Lower lobe of right lung (tissue), 2 donors: ENCODE measurements around the gene MALT1. TPM values are rescaled to one million over a fixed set of nuclear protein-coding genes. Genes with fewer than 3 reads are reported as not detected.
"Not testable (repeated sequence)": the region's sequence is repeated elsewhere in the genome, so short reads cannot be mapped to it uniquely, and the experiment has no call there.

ENCODE experiments used
- ATAC-seq, 2 donors: fragments of 200-7000 bp; cut with Tn5 transposase; one replicate each; pipeline ENCODE4 v1.9.1; 2020 to 2022; ENCODE audit warnings: mild to moderate bottlenecking in 2 of 2, moderate library complexity in 2 of 2
- DNase-seq: peaks from one replicate; pipeline ENCODE4 v3.0.0-alpha.2; 2020
- H3K27ac ChIP-seq: fragments of 200-600 bp; one replicate; pipeline ENCODE4 v1.8.0; 2022
- H3K27me3 ChIP-seq: fragments of 200-600 bp; one replicate; pipeline ENCODE4 v1.8.0; 2022; ENCODE audit warnings: low read depth
- H3K36me3 ChIP-seq: fragments of 200-600 bp; one replicate; pipeline ENCODE4 v1.8.0; 2022; ENCODE audit warnings: mild to moderate bottlenecking
- H3K4me1 ChIP-seq: fragments of 200-600 bp; one replicate; pipeline ENCODE4 v1.8.0; 2022
- H3K4me3 ChIP-seq: fragments of 200-600 bp; one replicate; pipeline ENCODE4 v1.8.0; 2022; ENCODE audit warnings: mild to moderate bottlenecking
- H3K9me3 ChIP-seq: fragments of 200-600 bp; one replicate; pipeline ENCODE4 v1.8.0; 2022
- intact Hi-C: fragments of 100-400 bp; cut with DNase I; formaldehyde crosslinking; loops from one replicate; pipeline ENCODE4 v1.11.0; 2022
- total RNA-seq: library from RNA; stranded (reverse); fragmentation: NEBNext Ultra II Directional; extraction: Animal tissue kit (Norgen Biotek cat#: 25700); gene quantifications from one replicate; pipeline ENCODE4 v1.2.1, GENCODE V29; 2021
- TF ChIP-seq, protein P1 (sequence below): fragments of 200-600 bp; IDR thresholded peaks from one replicate; pipeline ENCODE4 v1.8.0; 2022; ENCODE audit warnings: antibody characterized with exemption, mild to moderate bottlenecking
- donor health status: DM: no; HTN: yes; CAD: no; lungs with severe emphysema.

The MALT1 gene
- total RNA-seq, 1 donor from 2014 or later = 23.1 TPM

GRCh38 chr18:58756596-58757240, 85.5 kb downstream of the MALT1 start:
- Histone ChIP-seq H3K27me3 (peaks cover 11% of the 10 kb centered on the region), H3K9me3 (no peaks in the 10 kb centered on the region), H3K4me1 (no peaks in the 10 kb centered on the region), H3K36me3 (no peaks in the 10 kb centered on the region), H3K27ac (no peak overlapping the region), H3K4me3 (no peak overlapping the region)
- TF ChIP-seq, protein P1, sequence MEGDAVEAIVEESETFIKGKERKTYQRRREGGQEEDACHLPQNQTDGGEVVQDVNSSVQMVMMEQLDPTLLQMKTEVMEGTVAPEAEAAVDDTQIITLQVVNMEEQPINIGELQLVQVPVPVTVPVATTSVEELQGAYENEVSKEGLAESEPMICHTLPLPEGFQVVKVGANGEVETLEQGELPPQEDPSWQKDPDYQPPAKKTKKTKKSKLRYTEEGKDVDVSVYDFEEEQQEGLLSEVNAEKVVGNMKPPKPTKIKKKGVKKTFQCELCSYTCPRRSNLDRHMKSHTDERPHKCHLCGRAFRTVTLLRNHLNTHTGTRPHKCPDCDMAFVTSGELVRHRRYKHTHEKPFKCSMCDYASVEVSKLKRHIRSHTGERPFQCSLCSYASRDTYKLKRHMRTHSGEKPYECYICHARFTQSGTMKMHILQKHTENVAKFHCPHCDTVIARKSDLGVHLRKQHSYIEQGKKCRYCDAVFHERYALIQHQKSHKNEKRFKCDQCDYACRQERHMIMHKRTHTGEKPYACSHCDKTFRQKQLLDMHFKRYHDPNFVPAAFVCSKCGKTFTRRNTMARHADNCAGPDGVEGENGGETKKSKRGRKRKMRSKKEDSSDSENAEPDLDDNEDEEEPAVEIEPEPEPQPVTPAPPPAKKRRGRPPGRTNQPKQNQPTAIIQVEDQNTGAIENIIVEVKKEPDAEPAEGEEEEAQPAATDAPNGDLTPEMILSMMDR = no peak
- ATAC-seq (no peak), DNase-seq (no peak)
- intact Hi-C loops = no loop called here

GRCh38 chr18:58757351-58757750, 86.1 kb downstream of the MALT1 start:
- ATAC-seq, H3K36me3 ChIP-seq, intact Hi-C loops, H3K27ac ChIP-seq, H3K4me1 ChIP-seq, DNase-seq, H3K9me3 ChIP-seq, H3K4me3 ChIP-seq: not testable (repeated sequence)
- peaks cover 11% of the 10 kb centered on the region for H3K27me3 ChIP-seq

DNA sequence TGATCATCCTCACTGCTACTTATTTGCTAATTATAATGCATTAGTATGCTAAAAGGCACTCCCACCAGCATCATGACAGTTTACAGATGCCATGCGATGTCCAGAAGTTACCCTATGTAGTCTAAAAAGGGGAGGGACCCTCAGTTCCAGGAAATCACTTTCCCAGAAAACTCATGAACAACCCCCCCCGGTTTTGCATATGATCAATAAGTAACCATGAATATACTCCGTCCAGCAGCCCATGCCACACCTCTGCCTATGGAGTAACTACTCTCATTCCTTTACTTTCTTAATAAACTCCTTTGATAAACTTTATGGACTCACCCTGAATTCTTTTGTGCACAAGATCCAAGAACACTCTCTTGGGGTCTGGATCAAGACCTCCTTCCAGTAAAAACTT, 86.8 kb downstream of the MALT1 start:
- ATAC-seq = no peak
- peaks cover 11% of the 10 kb centered on the region for H3K27me3 ChIP-seq

GRCh38 chr18:58758606-58759005, 87.3 kb downstream of the MALT1 start:
- intact Hi-C loops = no loop called here
- ATAC-seq (no peak), DNase-seq (no peak)
- no peak overlapping the region for H3K4me3 ChIP-seq
- TF ChIP-seq, protein P1 = no peak
- H3K27me3 ChIP-seq = peaks cover 11% of the 10 kb centered on the region
- H3K36me3 ChIP-seq = no peaks in the 10 kb centered on the region
- H3K9me3 ChIP-seq = no peaks in the 10 kb centered on the region
- H3K27ac ChIP-seq = no peak overlapping the region
- no peaks in the 10 kb centered on the region for H3K4me1 ChIP-seq

More for the DNA sequence above, 86.8 kb downstream of the MALT1 start:
- H3K27ac ChIP-seq = no peak overlapping the region
- DNase-seq = no peak
- TF ChIP-seq, protein P1 = no peak
- no peaks in the 10 kb centered on the region for H3K9me3 ChIP-seq
- H3K4me1 ChIP-seq = no peaks in the 10 kb centered on the region
- H3K36me3 ChIP-seq = no peaks in the 10 kb centered on the region
- intact Hi-C loops = no loop called here
- H3K4me3 ChIP-seq = no peak overlapping the region

DNA sequence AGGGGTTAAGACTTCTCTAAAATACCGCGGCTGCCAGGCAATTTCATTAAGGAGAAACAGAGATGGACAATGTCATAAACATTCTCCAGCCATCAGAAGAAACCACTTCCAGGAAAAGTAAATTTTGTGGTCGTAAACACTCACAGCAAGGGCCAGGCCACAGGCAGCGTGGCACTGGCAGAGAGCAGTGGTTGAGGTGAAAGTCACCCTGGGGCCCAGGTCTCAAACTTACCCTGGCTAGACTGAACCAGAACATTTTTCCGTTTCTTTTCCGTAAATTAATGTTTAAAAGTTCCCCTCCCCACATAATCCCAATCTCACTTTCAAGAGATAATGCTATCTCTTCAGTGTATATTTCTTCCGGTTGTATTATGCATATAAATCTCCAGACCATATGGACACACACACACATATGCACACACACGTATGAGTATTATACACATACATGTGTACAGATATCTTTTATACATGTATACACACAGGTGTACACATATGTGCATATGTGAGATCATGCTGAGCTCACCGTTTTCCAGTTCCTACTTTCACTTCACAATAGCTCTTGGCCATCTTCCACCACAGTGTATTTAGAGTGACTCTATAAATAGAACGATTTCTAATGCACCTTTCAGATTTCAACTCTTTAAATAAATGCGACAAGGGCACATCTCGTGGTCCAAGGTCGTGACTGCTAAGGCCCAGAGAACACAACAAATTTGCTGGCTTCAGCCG, 90.1 kb downstream of the MALT1 start:
- Histone ChIP-seq H3K36me3 (no peaks in the 10 kb centered on the region), H3K9me3 (no peaks in the 10 kb centered on the region), H3K4me1 (peaks cover 6% of the 10 kb centered on the region), H3K27me3 (peaks cover 25% of the 10 kb centered on the region), H3K27ac (no peak overlapping the region), H3K4me3 (no peak overlapping the region)
- intact Hi-C loops = no loop called here
- no peak for ATAC-seq
- DNase-seq = no peak
- TF ChIP-seq, protein P1 = no peak
